Keratinocyte (primary cell): Measurements from ENCODE around the gene GFOD2.

ENCODE experiments used
- EZH2 ChIP-seq: IDR thresholded peaks from one replicate; pipeline ENCODE4 v1.6.1; 2012; ENCODE audit warnings: inconsistent platforms, mild to moderate bottlenecking, low read length, moderate library complexity
- TF ChIP-seq, protein P1 (sequence below), 3 experiments: IDR thresholded peaks in 1 of 3; conservative IDR thresholded peaks in 1 of 3; optimal IDR thresholded peaks in 1 of 3; 2 replicates in 2 of 3; 3 replicates in 1 of 3; pipeline versions ENCODE3 to v1.5.1; 2011; ENCODE audit warnings: low read length in 3 of 3, mild to moderate bottlenecking in 3 of 3, moderate library complexity in 2 of 3, control low read depth in 1 of 3, inconsistent platforms in 1 of 3; ENCODE audit not compliant: insufficient read depth in 2 of 3; ENCODE audit errors: extremely low read depth in 1 of 3

DNA sequence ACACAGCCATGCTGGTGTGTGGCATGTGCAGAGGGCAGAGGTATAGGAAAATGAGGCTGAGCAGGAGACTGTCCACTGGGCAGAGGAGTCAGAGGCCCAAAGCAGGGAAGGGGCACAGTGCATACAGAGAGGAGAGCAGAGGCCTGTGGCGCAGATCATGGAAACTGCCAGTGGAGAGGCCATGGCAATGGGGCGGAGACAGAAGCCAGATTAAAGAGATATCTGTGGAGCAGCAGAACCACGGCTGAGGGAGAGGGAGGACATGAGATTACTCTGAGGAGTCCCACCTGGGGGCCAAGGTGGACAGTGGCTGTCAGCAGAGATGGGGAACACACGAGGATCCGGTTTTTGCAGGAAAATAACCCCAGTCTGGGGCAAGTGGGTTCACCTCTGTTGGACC is 44.0 kb upstream of the GFOD2 start:
- no peak for TF ChIP-seq EZH2
- TF ChIP-seq, protein P1, sequence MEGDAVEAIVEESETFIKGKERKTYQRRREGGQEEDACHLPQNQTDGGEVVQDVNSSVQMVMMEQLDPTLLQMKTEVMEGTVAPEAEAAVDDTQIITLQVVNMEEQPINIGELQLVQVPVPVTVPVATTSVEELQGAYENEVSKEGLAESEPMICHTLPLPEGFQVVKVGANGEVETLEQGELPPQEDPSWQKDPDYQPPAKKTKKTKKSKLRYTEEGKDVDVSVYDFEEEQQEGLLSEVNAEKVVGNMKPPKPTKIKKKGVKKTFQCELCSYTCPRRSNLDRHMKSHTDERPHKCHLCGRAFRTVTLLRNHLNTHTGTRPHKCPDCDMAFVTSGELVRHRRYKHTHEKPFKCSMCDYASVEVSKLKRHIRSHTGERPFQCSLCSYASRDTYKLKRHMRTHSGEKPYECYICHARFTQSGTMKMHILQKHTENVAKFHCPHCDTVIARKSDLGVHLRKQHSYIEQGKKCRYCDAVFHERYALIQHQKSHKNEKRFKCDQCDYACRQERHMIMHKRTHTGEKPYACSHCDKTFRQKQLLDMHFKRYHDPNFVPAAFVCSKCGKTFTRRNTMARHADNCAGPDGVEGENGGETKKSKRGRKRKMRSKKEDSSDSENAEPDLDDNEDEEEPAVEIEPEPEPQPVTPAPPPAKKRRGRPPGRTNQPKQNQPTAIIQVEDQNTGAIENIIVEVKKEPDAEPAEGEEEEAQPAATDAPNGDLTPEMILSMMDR (optimal IDR thresholded peaks at IDR 0.05 in 1 of 3, IDR thresholded peaks at IDR 0.05 in 1 of 3, conservative IDR thresholded peaks at IDR 0.05 in 1 of 3; ENCODE audit: extremely low read depth in 1 of 3, insufficient read depth in 2 of 3, low read length in 3 of 3): no peak
